Pancreas (tissue), 10 donors: ENCODE measurements around the gene HEATR5A. TPM values are rescaled to one million over a fixed set of nuclear protein-coding genes. Genes with fewer than 3 reads are reported as not detected.

Experiments
- ATAC-seq, 4 donors: fragments of 200-7000 bp; cut with Tn5 transposase; one replicate each; pipeline versions ENCODE4 v1.8.0 to v1.9.1; 2020; ENCODE audit warnings: mild to moderate bottlenecking in 4 of 4, moderate library complexity in 4 of 4
- DNase-seq, 6 donors: peaks; one replicate each; pipeline ENCODE4 v3.0.0-alpha.2; 2020
- FAIRE-seq: peaks from 2 replicates; lab custom pipeline; 2012; peaks lifted over from hg19 to GRCh38; lab: Jason Lieb, UNC
- H3K27ac ChIP-seq, 4 donors: fragments of 200-600 bp; sonication (generic); 1 replicate in 3 of 4; 2 replicates in 1 of 4; pipeline versions ENCODE4 v1.5.0 to v1.8.0; 2020
- H3K27me3 ChIP-seq, 4 donors: fragments of 200-600 bp; one replicate each; pipeline ENCODE4 v1.8.0; 2021
- H3K36me3 ChIP-seq, 3 donors: fragments of 200-600 bp; sonication (generic) in 1 of 3; one replicate each; pipeline versions ENCODE4 v1.5.0 to v1.8.0; 2020 to 2021
- H3K4me1 ChIP-seq, 3 donors: fragments of 200-600 bp; one replicate each; pipeline ENCODE4 v1.8.0; 2021
- H3K4me3 ChIP-seq, 4 donors: fragments of 200-600 bp; sonication (generic) in 2 of 4; one replicate each; pipeline versions ENCODE4 v1.5.0 to v1.8.0; 2020 to 2021
- H3K9me3 ChIP-seq, 4 donors: fragments of 200-600 bp; one replicate each; pipeline ENCODE4 v1.8.0; 2021
- WGBS, 2 donors: extraction: QIAGEN DNeasy Blood & Tissue Kit; methylation state at CpG; one replicate each; pipeline ENCODE4 v1.1.7; 2013; 5-methylcytosine and 5-hydroxymethylcytosine counted together
- intact Hi-C, 3 donors: fragments of 100-400 bp; cut with DNase I; formaldehyde crosslinking; loops; one replicate each; pipeline versions ENCODE4 v1.11.1 to v1.14.2; 2022
- polyA plus RNA-seq, 2 donors: library from polyadenylated mRNA; stranded (reverse); fragments of 200-250 nt; gene quantifications; one replicate each; pipeline ENCODE4 v1.2.3, GENCODE V29; 2013
- total RNA-seq, 6 donors: library from RNA; stranded (reverse); fragmentation: NEBNext Ultra II Directional in 4 of 6; extraction: Animal tissue kit (Norgen Biotek cat#: 25700) in 4 of 6; gene quantifications; one replicate each; pipeline versions ENCODE4 v1.2.1 to v1.2.4, GENCODE V29; 2021 to 2023
- TF ChIP-seq, protein P1 (sequence below), 4 donors: fragments of 200-600 bp; sonication (generic) in 3 of 4; IDR thresholded peaks; one replicate each; pipeline versions ENCODE4 v1.5.0 to v1.8.0; 2021; ENCODE audit warnings: antibody characterized with exemption in 4 of 4
- donor health status: healthy with polysubstance abuse.
- donor health status: DM: no; HTN: no; CAD: no; lungs with moderate emphysema.
- donor health status: DM: no; HTN: no; CAD: no.
- donor health status: control.
- donor health status: control.
- donor health status: Bipolar disorder and iron deficiency.
- donor health status: DM: yes; HTN: yes; CAD: no.
- donor health status: DM: no; HTN: no; CAD: no.
- donor health status: DM: no; HTN: no; CAD: no.
- donor health status: DM: yes; HTN: yes; CAD: no.

Gene HEATR5A
- total and polyA plus RNA-seq, 8 donors = 4.3 to 18.3 (median 9.2) TPM

GRCh38 chr14:31401369-31401932, 18.9 kb downstream of the HEATR5A start:
- H3K4me3 ChIP-seq = no peak overlapping the region
- intact Hi-C loops = no loop called here
- WGBS, 2 donors = 94 to 96% methylated on average over 3 of the region's 3 CpGs

GRCh38 chr14:31400031-31400638, 20.2 kb downstream of the HEATR5A start:
- TF ChIP-seq, protein P1, sequence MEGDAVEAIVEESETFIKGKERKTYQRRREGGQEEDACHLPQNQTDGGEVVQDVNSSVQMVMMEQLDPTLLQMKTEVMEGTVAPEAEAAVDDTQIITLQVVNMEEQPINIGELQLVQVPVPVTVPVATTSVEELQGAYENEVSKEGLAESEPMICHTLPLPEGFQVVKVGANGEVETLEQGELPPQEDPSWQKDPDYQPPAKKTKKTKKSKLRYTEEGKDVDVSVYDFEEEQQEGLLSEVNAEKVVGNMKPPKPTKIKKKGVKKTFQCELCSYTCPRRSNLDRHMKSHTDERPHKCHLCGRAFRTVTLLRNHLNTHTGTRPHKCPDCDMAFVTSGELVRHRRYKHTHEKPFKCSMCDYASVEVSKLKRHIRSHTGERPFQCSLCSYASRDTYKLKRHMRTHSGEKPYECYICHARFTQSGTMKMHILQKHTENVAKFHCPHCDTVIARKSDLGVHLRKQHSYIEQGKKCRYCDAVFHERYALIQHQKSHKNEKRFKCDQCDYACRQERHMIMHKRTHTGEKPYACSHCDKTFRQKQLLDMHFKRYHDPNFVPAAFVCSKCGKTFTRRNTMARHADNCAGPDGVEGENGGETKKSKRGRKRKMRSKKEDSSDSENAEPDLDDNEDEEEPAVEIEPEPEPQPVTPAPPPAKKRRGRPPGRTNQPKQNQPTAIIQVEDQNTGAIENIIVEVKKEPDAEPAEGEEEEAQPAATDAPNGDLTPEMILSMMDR (IDR thresholded peaks at IDR 0.05) = no peak
- intact Hi-C loops = no loop called here
- ATAC-seq = no peak
- H3K9me3 ChIP-seq = no peaks in the 10 kb centered on the region
- DNase-seq = no peak
- no peaks in the 10 kb centered on the region for H3K36me3 ChIP-seq
- H3K27me3 ChIP-seq = no peaks in the 10 kb centered on the region
- H3K4me1 ChIP-seq = no peaks in the 10 kb centered on the region
- H3K4me3 ChIP-seq = no peak overlapping the region
- no peak overlapping the region for H3K27ac ChIP-seq
- FAIRE-seq = peak; percentile 59
- 88 to 93% methylated on average over 5 of the region's 5 CpGs for WGBS, 2 donors

More at GRCh38 chr14:31401369-31401932, 18.9 kb downstream of the HEATR5A start:
- peaks cover 6 to 8% (median 7%) of the 10 kb centered on the region in 3 donors for H3K4me1 ChIP-seq
- DNase-seq (no peak), FAIRE-seq (no peak), ATAC-seq (no peak)
- no peak overlapping the region for H3K27ac ChIP-seq
- no peaks in the 10 kb centered on the region for H3K36me3 ChIP-seq
- TF ChIP-seq, protein P1 (IDR thresholded peaks at IDR 0.05) = no peak
- H3K9me3 ChIP-seq = no peaks in the 10 kb centered on the region
- H3K27me3 ChIP-seq = no peaks in the 10 kb centered on the region

- WGBS, 2 donors = 95 to 98% methylated on average over 4 of the region's 4 CpGs
Observed at GRCh38 chr14:31395572-31396205, 24.7 kb downstream of the HEATR5A start.

GRCh38 chr14:31395119-31395518, 25.2 kb downstream of the HEATR5A start:
- Histone ChIP-seq H3K4me3 (no peak overlapping the region), H3K36me3 (peaks cover 0 to 6% (median 4%) of the 10 kb centered on the region in 3 donors), H3K27me3 (no peaks in the 10 kb centered on the region), H3K27ac (no peak overlapping the region), H3K9me3 (no peaks in the 10 kb centered on the region), H3K4me1 (no peaks in the 10 kb centered on the region)
- DNase-seq (no peak), ATAC-seq (no peak), FAIRE-seq (no peak)
- intact Hi-C loops = no loop called here
- TF ChIP-seq, protein P1 (IDR thresholded peaks at IDR 0.05) = no peak
- WGBS, 2 donors = 57 to 68% methylated on average over 3 of the region's 3 CpGs

More at GRCh38 chr14:31395572-31396205, 24.7 kb downstream of the HEATR5A start:
- no peak for DNase-seq
- peaks cover 0 to 6% (median 4%) of the 10 kb centered on the region in 3 donors for H3K36me3 ChIP-seq
- FAIRE-seq = no peak
- intact Hi-C loops = no loop called here
- H3K9me3 ChIP-seq = no peaks in the 10 kb centered on the region
- H3K4me3 ChIP-seq = no peak overlapping the region
- ATAC-seq = no peak
- H3K4me1 ChIP-seq = no peaks in the 10 kb centered on the region
- H3K27me3 ChIP-seq = no peaks in the 10 kb centered on the region
- TF ChIP-seq, protein P1 (IDR thresholded peaks at IDR 0.05) = no peak
- H3K27ac ChIP-seq = no peak overlapping the region
